Trophoblast cell (in vitro differentiated cells and primary cell): ENCODE data around the gene DAB1.

Experiments
- DNase-seq, 2 donors: peaks; one replicate each; pipeline ENCODE4 v3.0.0-alpha.2; 2016
- H2AFZ ChIP-seq: 2 replicates; pipeline ENCODE4 v1.6.1; 2013; ENCODE audit warnings: low read length, moderate library complexity, mild to moderate bottlenecking; ENCODE audit not compliant: insufficient read depth, poor library complexity
- H2AK5ac ChIP-seq: 2 replicates; pipeline ENCODE4 v1.6.1; 2013; ENCODE audit warnings: mild to moderate bottlenecking, low read length
- H2BK120ac ChIP-seq: 2 replicates; pipeline ENCODE4 v1.6.1; 2013; ENCODE audit warnings: low read length, mild to moderate bottlenecking, moderate library complexity; ENCODE audit not compliant: insufficient read depth, poor library complexity
- H2BK12ac ChIP-seq: 2 replicates; pipeline ENCODE4 v1.6.1; 2013; ENCODE audit warnings: mild to moderate bottlenecking, low read length, moderate library complexity
- H2BK5ac ChIP-seq: 2 replicates; pipeline ENCODE4 v1.6.1; 2013; ENCODE audit warnings: low read length, low read depth, moderate library complexity, mild to moderate bottlenecking; ENCODE audit not compliant: poor library complexity
- H3K14ac ChIP-seq: 2 replicates; pipeline ENCODE4 v1.6.1; 2013; ENCODE audit warnings: mild to moderate bottlenecking, low read length
- H3K18ac ChIP-seq: 2 replicates; pipeline ENCODE4 v1.6.1; 2013; ENCODE audit warnings: mild to moderate bottlenecking, low read length
- H3K23ac ChIP-seq: 2 replicates; pipeline ENCODE4 v1.6.1; 2013; ENCODE audit warnings: low read length
- H3K27ac ChIP-seq: 2 replicates; pipeline ENCODE4 v1.5.1; 2013; ENCODE audit warnings: low read depth, mild to moderate bottlenecking, inconsistent platforms, low read length, moderate library complexity
- H3K27me3 ChIP-seq: 2 replicates; pipeline ENCODE4 v1.6.1; 2013; ENCODE audit warnings: inconsistent platforms, mild to moderate bottlenecking, low read length, moderate library complexity; ENCODE audit not compliant: insufficient read depth
- H3K36me3 ChIP-seq, 2 experiments: 1 replicate in 1 of 2; 2 replicates in 1 of 2; pipeline ENCODE4 v1.6.1; 2013; ENCODE audit warnings: low read length in 2 of 2, mild to moderate bottlenecking in 2 of 2, moderate library complexity in 1 of 2; ENCODE audit not compliant: insufficient read depth in 2 of 2, control insufficient read depth in 1 of 2
- H3K4ac ChIP-seq: 2 replicates; pipeline ENCODE4 v1.6.1; 2013; ENCODE audit warnings: low read depth, mild to moderate bottlenecking, low read length, moderate library complexity
- H3K4me1 ChIP-seq, 2 experiments: 1 replicate in 1 of 2; 2 replicates in 1 of 2; pipeline ENCODE4 v1.6.1; 2013; ENCODE audit warnings: low read length in 2 of 2, mild to moderate bottlenecking in 2 of 2, moderate library complexity in 1 of 2; ENCODE audit not compliant: insufficient read depth in 2 of 2, control insufficient read depth in 1 of 2
- H3K4me2 ChIP-seq: 2 replicates; pipeline ENCODE4 v1.6.1; 2013; ENCODE audit warnings: inconsistent platforms, mild to moderate bottlenecking, low read length, moderate library complexity
- H3K4me3 ChIP-seq: 2 replicates; pipeline ENCODE4 v1.5.1; 2013; ENCODE audit warnings: mild to moderate bottlenecking, low read depth, low read length, inconsistent platforms
- H3K79me1 ChIP-seq: one replicate; pipeline ENCODE4 v1.6.1; 2013; ENCODE audit warnings: low read length
- H3K79me2 ChIP-seq: 2 replicates; pipeline ENCODE4 v1.6.1; 2013; ENCODE audit warnings: low read length, mild to moderate bottlenecking; ENCODE audit not compliant: control insufficient read depth, insufficient read depth, poor library complexity
- H3K9ac ChIP-seq: 2 replicates; pipeline ENCODE4 v1.6.1; 2013; ENCODE audit warnings: mild to moderate bottlenecking, low read length
- H3K9me3 ChIP-seq: 2 replicates; pipeline ENCODE4 v1.6.1; 2013; ENCODE audit warnings: low read depth, mild to moderate bottlenecking, control low read depth, inconsistent platforms, low read length; ENCODE audit not compliant: insufficient read depth
- H4K12ac ChIP-seq: 2 replicates; pipeline ENCODE4 v1.6.1; 2013; ENCODE audit warnings: low read depth, mild to moderate bottlenecking, low read length, moderate library complexity
- H4K8ac ChIP-seq: 2 replicates; pipeline ENCODE4 v1.6.1; 2013; ENCODE audit warnings: low read depth, mild to moderate bottlenecking, low read length, moderate library complexity
- H4K91ac ChIP-seq: one replicate; pipeline ENCODE4 v1.6.1; 2013; ENCODE audit warnings: low read depth, mild to moderate bottlenecking, low read length, moderate library complexity
- WGBS: extraction: QIAGEN DNeasy Blood & Tissue Kit; methylation state at CpG from one replicate; pipeline ENCODE4 v1.1.7; 2013; ENCODE audit warnings: missing lambda C conversion rate; ENCODE audit not compliant: insufficient read length, insufficient coverage; ENCODE audit errors: extremely low coverage; 5-methylcytosine and 5-hydroxymethylcytosine counted together

DAB1 gene

DNA sequence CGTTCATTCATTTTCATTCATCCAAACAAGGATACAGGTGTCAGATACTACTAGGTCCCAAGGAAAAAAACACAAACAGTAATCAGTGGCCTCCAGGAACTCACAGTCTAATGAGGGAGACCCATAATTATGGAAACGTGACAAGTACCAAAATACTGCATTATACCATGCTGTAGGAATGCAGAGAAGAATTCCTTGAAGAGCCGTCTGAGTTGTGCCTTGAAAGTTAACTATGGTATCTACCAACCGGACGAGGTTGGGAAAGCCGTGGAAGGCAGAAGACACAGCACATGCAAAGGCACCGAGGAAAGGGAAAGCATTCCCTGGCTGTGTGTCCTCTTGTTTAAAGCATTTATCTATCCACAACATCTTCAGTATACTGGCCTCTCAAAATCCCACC, 206.0 kb downstream of the DAB1 start:
- Histone ChIP-seq H2BK5ac (no peak overlapping the region), H3K18ac (no peak overlapping the region), H3K23ac (no peak overlapping the region), H3K79me2 (no peaks in the 10 kb centered on the region), H3K79me1 (no peaks in the 10 kb centered on the region), H2AK5ac (no peak overlapping the region), H2BK120ac (no peak overlapping the region), H3K4ac (no peak overlapping the region), H4K91ac (no peak overlapping the region), H3K9me3 (no peaks in the 10 kb centered on the region), H3K4me1 (no peaks in the 10 kb centered on the region), H3K27ac (no peak overlapping the region), H3K9ac (no peak overlapping the region), H3K36me3 (no peaks in the 10 kb centered on the region), H2AFZ (no peak overlapping the region), H2BK12ac (no peak overlapping the region), H4K8ac (no peak overlapping the region), H3K4me2 (no peak overlapping the region), H3K14ac (no peak overlapping the region), H4K12ac (no peak overlapping the region), H3K27me3 (no peaks in the 10 kb centered on the region), H3K4me3 (no peak overlapping the region)
- DNase-seq = peak; percentile 11 to 47
- no CpG with 5 or more reads among the region's 7 CpGs for WGBS

DNA sequence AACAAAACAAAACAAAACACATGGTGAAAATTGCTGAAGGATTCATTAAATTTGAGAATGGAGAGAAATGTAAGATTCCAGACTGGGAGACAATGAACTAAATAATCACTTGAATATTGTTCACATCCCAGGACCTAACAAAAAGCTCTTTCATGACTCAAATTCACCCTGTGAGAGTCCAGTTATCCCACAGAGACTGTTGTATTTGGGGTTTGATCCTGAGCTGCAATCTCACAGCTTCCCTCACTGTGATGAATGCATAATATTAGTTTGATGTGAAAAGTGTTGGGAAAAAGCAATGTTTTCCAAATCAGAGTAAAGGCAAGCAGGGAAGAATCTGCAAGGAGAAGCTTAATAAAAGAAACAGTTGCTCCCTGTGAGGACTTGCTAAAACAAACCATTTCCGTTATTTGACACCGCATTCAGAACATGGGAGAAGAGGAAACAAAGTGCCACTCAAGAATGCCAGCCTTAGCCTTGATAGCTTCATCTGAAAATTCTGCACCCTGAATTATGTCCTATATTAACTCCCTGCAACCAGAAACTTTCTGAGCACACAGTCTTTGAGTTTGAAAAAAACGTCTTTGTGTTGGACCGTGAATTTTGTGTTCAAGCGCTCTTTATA, 208.8 kb downstream of the DAB1 start:
- Histone ChIP-seq H4K91ac (no peak overlapping the region), H3K9ac (no peak overlapping the region), H3K36me3 (no peaks in the 10 kb centered on the region)

DNA sequence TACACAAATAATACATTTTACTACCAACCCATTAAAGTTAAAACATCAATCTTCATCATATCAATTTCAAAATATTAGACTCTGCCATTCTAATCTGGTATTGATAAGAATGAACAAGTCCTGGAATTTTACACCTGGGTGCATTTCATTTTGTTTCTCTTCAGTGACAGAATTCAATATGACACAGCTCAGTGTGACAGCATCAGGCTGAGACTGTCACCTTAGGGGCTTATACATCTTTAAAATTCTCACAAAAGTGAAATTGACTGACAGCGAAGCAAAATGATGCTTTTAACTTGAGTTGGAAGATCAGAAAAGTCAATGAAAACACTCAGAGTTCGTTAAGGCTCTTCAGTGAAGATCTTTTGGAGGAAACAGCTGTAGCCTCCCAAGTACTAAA, 213.0 kb downstream of the DAB1 start:
- H2AK5ac ChIP-seq = no peak overlapping the region
- H3K4me3 ChIP-seq = no peak overlapping the region
- no peak overlapping the region for H3K27ac ChIP-seq
- H2BK120ac ChIP-seq = no peak overlapping the region
- H3K4me2 ChIP-seq = no peak overlapping the region
- no peaks in the 10 kb centered on the region for H3K79me1 ChIP-seq
- H4K12ac ChIP-seq = no peak overlapping the region
- no peak overlapping the region for H4K91ac ChIP-seq
- no peak overlapping the region for H3K9ac ChIP-seq
- H3K9me3 ChIP-seq = no peaks in the 10 kb centered on the region
- no peak overlapping the region for H2BK12ac ChIP-seq
- no peak overlapping the region for H3K14ac ChIP-seq
- H3K4ac ChIP-seq = no peak overlapping the region
- H3K18ac ChIP-seq = no peak overlapping the region
- H3K36me3 ChIP-seq = no peaks in the 10 kb centered on the region
- no CpG with 5 or more reads among the region's 2 CpGs for WGBS
- no peaks in the 10 kb centered on the region for H3K79me2 ChIP-seq
- no peak overlapping the region for H3K23ac ChIP-seq
- H3K4me1 ChIP-seq = no peaks in the 10 kb centered on the region
- H2BK5ac ChIP-seq = no peak overlapping the region
- H2AFZ ChIP-seq = no peak overlapping the region
- no peak overlapping the region for H4K8ac ChIP-seq
- no peaks in the 10 kb centered on the region for H3K27me3 ChIP-seq
- no peak for DNase-seq

More for the DNA sequence above, 208.8 kb downstream of the DAB1 start:
- no peak overlapping the region for H4K12ac ChIP-seq
- H3K4ac ChIP-seq = no peak overlapping the region
- no peaks in the 10 kb centered on the region for H3K79me1 ChIP-seq
- WGBS = no CpG with 5 or more reads among the region's 5 CpGs
- no peaks in the 10 kb centered on the region for H3K27me3 ChIP-seq
- H3K23ac ChIP-seq = no peak overlapping the region
- H3K9me3 ChIP-seq = no peaks in the 10 kb centered on the region
- no peak overlapping the region for H2AK5ac ChIP-seq
- no peaks in the 10 kb centered on the region for H3K4me1 ChIP-seq
- DNase-seq = no peak
- no peak overlapping the region for H3K4me3 ChIP-seq
- H3K79me2 ChIP-seq = no peaks in the 10 kb centered on the region
- H2BK5ac ChIP-seq = no peak overlapping the region
- no peak overlapping the region for H3K27ac ChIP-seq
- H3K4me2 ChIP-seq = no peak overlapping the region
- no peak overlapping the region for H2AFZ ChIP-seq
- no peak overlapping the region for H2BK120ac ChIP-seq
- H4K8ac ChIP-seq = no peak overlapping the region
- no peak overlapping the region for H3K14ac ChIP-seq
- H2BK12ac ChIP-seq = no peak overlapping the region
- no peak overlapping the region for H3K18ac ChIP-seq

DNA sequence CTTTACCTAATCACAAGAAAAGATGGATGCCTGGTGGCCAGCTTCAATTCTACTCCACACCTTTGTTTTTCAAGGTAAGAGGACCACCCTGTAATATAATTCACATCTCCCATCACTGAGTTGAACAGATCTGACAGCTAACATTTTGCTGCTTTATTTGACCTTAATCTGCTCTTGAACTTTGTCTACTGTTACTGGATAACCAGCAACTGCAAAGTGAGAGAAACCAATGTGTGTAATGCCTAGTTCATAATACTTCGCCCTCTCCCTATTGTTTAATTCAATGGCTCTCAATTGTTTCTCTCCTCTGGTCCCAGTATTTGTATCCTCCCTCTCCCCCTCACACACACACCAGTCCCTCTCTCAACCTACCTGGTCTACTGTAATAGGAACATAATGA, 214.4 kb downstream of the DAB1 start:
- Histone ChIP-seq H3K4me1 (no peaks in the 10 kb centered on the region), H2AFZ (no peak overlapping the region), H3K79me2 (no peaks in the 10 kb centered on the region), H3K23ac (no peak overlapping the region), H2BK12ac (no peak overlapping the region), H3K79me1 (no peaks in the 10 kb centered on the region), H4K8ac (no peak overlapping the region), H3K4ac (no peak overlapping the region), H2BK5ac (no peak overlapping the region), H3K9ac (no peak overlapping the region), H2AK5ac (no peak overlapping the region), H3K36me3 (no peaks in the 10 kb centered on the region), H4K12ac (no peak overlapping the region), H2BK120ac (no peak overlapping the region), H3K9me3 (no peaks in the 10 kb centered on the region), H3K4me3 (no peak overlapping the region), H3K27me3 (no peaks in the 10 kb centered on the region), H3K4me2 (no peak overlapping the region), H3K18ac (no peak overlapping the region), H3K14ac (no peak overlapping the region), H4K91ac (no peak overlapping the region), H3K27ac (no peak overlapping the region)
- no peak for DNase-seq
- no CpG with 5 or more reads among the region's 1 CpG for WGBS
